ENCODE results near the gene ICA1L.
"Not testable (repeated sequence)": the region's sequence is repeated elsewhere in the genome, so short reads cannot be mapped to it uniquely, and the experiment has no call there.

ICA1L gene

DNA sequence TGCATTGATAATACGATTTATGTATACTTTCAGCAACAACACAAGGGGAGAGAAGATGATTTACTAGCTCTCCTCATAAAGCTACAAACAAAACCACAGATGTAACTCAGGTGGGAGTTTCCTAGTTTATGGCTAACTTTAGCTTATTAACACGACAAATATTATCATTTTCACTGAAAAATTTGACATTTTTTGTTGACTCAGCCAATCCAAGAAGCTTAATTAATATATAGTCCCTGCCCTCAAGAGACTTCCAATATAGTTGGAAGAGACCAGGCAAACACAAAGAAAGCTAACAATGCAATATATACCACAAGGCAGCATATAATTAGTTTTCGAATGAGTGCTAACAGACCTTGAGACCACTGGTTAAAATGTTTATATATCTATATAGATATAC, 39.1 kb upstream of the ICA1L start:
- Histone ChIP-seq H3K36me3 (replicated peaks) (peaks cover 3% of the 10 kb centered on the region), H3K27ac (no peak overlapping the region), H3K4me3 (ENCODE audit: low read depth, low read length) (peak overlapping the region; percentile 99), H3K27me3 (replicated peaks) (no peaks in the 10 kb centered on the region)
- TF ChIP-seq CTCF (IDR thresholded peaks at IDR 0.05; ENCODE audit: low read depth, low read length, missing control alignments) = no peak
- in situ Hi-C loops (cut with HindIII; ENCODE audit: low pct_ligation_motif_present, low sequenced_read_pairs) = no loop called here
- DNase-seq = no peak

- H3K36me3 ChIP-seq (replicated peaks); in situ Hi-C loops (cut with HindIII; ENCODE audit: low pct_ligation_motif_present, low sequenced_read_pairs); H3K27me3 ChIP-seq (replicated peaks); H3K27ac ChIP-seq; DNase-seq: not testable (repeated sequence)
- peak overlapping the region; percentile 99 for H3K4me3 ChIP-seq (ENCODE audit: low read depth, low read length)
Measured at GRCh38 chr2:202910250-202910649, 38.7 kb upstream of the ICA1L start.

GRCh38 chr2:202909394-202910192, 38.0 kb upstream of the ICA1L start:
- H3K27me3 ChIP-seq (replicated peaks) = no peaks in the 10 kb centered on the region
- TF ChIP-seq CTCF (IDR thresholded peaks at IDR 0.05; ENCODE audit: low read depth, low read length, missing control alignments) = no peak

GRCh38 chr2:202908186-202908585, 36.6 kb upstream of the ICA1L start:
- Histone ChIP-seq H3K4me3 (ENCODE audit: low read depth, low read length) (no peak overlapping the region), H3K27ac (no peak overlapping the region), H3K36me3 (replicated peaks) (peaks cover 5% of the 10 kb centered on the region), H3K27me3 (replicated peaks) (no peaks in the 10 kb centered on the region)
- DNase-seq = no peak
- TF ChIP-seq CTCF (IDR thresholded peaks at IDR 0.05; ENCODE audit: low read depth, low read length, missing control alignments) = no peak
- in situ Hi-C loops (cut with HindIII; ENCODE audit: low pct_ligation_motif_present, low sequenced_read_pairs) = no loop called here

More at GRCh38 chr2:202909394-202910192, 38.0 kb upstream of the ICA1L start:
- no peak overlapping the region for H3K27ac ChIP-seq
- H3K36me3 ChIP-seq (replicated peaks) = peaks cover 5% of the 10 kb centered on the region
- peak overlapping the region; percentile 99 for H3K4me3 ChIP-seq (ENCODE audit: low read depth, low read length)
- DNase-seq = no peak
- in situ Hi-C loops (cut with HindIII; ENCODE audit: low pct_ligation_motif_present, low sequenced_read_pairs) = no loop called here

DNA sequence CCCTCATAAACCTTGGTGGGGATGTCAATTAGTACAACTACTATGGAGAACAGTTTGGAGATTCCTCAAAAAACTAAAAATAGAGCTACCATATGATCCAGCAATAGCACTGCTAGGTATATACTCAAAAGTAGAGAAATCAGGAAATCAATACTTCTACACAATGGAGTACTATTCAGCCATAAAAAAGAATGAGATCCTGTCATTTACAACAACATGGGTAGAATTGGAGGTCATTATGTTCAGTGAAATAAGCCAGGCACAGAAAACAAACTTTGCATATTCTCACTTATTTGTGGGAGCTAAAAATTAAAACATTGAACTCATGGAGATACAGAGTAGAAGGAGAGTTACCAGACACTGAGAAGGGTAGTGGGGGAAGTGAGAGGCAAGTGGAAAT, 33.9 kb upstream of the ICA1L start:
- H3K4me3 ChIP-seq (ENCODE audit: low read depth, low read length); in situ Hi-C loops (cut with HindIII; ENCODE audit: low pct_ligation_motif_present, low sequenced_read_pairs); H3K36me3 ChIP-seq (replicated peaks); H3K27ac ChIP-seq; DNase-seq; H3K27me3 ChIP-seq (replicated peaks): not testable (repeated sequence)

GRCh38 chr2:202885190-202885589, 13.6 kb upstream of the ICA1L start:
- no peak for DNase-seq
- in situ Hi-C loops (cut with HindIII; ENCODE audit: low pct_ligation_motif_present, low sequenced_read_pairs) = no loop called here
- no peak overlapping the region for H3K4me3 ChIP-seq (ENCODE audit: low read depth, low read length)
- peaks cover 34% of the 10 kb centered on the region for H3K36me3 ChIP-seq (replicated peaks)
- no peak overlapping the region for H3K27ac ChIP-seq
- TF ChIP-seq CTCF (IDR thresholded peaks at IDR 0.05; ENCODE audit: low read depth, low read length, missing control alignments) = no peak
- no peaks in the 10 kb centered on the region for H3K27me3 ChIP-seq (replicated peaks)
